Subcutaneous abdominal adipose tissue (tissue), 5 donors: Measurements from ENCODE around the gene TEX9.

Experiments used
- H3K27ac ChIP-seq: one replicate; pipeline ENCODE4 v1.7.0; 2013; ENCODE audit warnings: low read depth, mild to moderate bottlenecking, inconsistent platforms, low read length, moderate library complexity
- H3K27me3 ChIP-seq, 5 donors: one replicate each; pipeline ENCODE4 v1.7.0; 2013; ENCODE audit warnings: low read length in 5 of 5, inconsistent platforms in 1 of 5; ENCODE audit not compliant: control insufficient read depth in 5 of 5, insufficient read depth in 4 of 5
- H3K36me3 ChIP-seq, 5 donors: one replicate each; pipeline ENCODE4 v1.7.0; 2013; ENCODE audit warnings: low read length in 5 of 5; ENCODE audit not compliant: control insufficient read depth in 5 of 5, insufficient read depth in 5 of 5
- H3K4me1 ChIP-seq, 5 donors: one replicate each; pipeline ENCODE4 v1.7.0; 2013; ENCODE audit warnings: low read length in 5 of 5, mild to moderate bottlenecking in 3 of 5, moderate library complexity in 1 of 5; ENCODE audit not compliant: control insufficient read depth in 5 of 5, insufficient read depth in 5 of 5
- H3K4me3 ChIP-seq, 5 donors: one replicate each; pipeline ENCODE4 v1.7.0; 2013; ENCODE audit warnings: low read length in 5 of 5, low read depth in 1 of 5
- H3K9ac ChIP-seq, 5 donors: one replicate each; pipeline ENCODE4 v1.7.0; 2013; ENCODE audit warnings: low read length in 5 of 5, mild to moderate bottlenecking in 4 of 5, moderate library complexity in 3 of 5
- H3K9me3 ChIP-seq, 5 donors: one replicate each; pipeline ENCODE4 v1.7.0; 2013; ENCODE audit warnings: low read length in 5 of 5; ENCODE audit not compliant: control insufficient read depth in 5 of 5
- donor health status: healthy.
- donor health status: healthy.
- donor health status: healthy.
- donor health status: healthy.
- donor health status: healthy.

Gene TEX9

DNA sequence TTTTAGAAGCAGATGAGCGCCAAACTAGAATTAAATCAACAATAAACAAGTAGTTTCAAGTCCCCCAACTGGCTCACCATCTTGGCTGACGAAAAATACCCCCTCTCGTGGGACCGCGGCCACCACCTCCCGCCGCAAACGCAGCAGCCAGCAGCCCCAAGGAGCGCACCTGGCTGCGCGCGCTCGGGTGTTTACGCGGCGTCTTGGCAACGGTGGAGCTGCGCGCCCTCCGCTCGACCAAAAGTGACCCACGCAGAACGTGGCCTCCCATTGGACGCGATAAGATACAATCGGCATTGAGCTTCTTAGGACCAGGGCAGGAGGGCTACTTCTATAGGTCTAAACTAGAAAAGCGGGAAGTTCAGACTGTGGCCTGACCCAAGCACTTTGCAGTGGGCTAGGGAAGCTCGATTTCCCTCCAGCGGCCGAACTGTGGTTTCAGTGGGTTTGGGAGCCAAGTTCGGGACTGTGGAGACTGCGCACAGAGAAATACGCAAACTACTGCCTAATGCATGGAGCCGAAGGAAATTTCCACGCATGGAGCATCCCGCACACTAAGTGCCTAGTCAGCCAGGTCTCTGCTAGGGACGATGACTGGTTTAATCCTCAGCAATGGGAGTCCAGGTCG lies 99.8 kb downstream of the TEX9 start, which contains the start of gene MNS1:
TSS of gene MNS1 (minus strand) at position 245 of the 628 bp plus-strand sequence. CDS start at position 80, 165 bp downstream.
- no peaks in the 10 kb centered on the region for H3K9me3 ChIP-seq
- H3K4me3 ChIP-seq, result peak within 1 kb of the TSS; percentile 75 to 90 (median 88)
- no peak within 1 kb of the TSS for H3K27ac ChIP-seq
- no peaks in the 10 kb centered on the region for H3K27me3 ChIP-seq
- peaks cover 0 to 14% (median 12%) of the 10 kb centered on the region in 5 donors for H3K4me1 ChIP-seq
- peak within 1 kb of the TSS in 4 of 5 donors; percentile 62 to 81 (median 73) for H3K9ac ChIP-seq
- H3K36me3 ChIP-seq, result no peaks in the 10 kb centered on the region

DNA sequence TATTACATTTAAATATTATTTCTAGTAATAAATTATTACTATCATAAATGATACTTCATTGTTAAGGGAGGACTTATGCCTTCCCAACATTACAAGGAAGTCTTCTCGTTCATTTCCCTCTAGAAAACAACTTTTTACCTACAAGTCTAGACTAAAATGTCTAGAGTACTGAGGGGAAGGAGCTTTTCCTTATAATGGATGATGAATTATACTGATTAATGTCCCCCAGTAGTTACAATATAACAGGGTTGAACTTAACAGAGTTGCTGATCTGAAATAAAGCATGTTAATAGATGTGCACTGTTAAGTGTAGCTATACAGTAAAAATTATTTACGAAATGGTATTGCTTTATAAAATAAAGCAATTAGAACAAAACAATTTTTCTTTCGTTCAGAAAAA lies 102.4 kb downstream of the TEX9 start:
- Histone ChIP-seq H3K4me1 (peaks cover 0 to 14% (median 12%) of the 10 kb centered on the region in 5 donors), H3K27ac (no peak overlapping the region), H3K36me3 (no peaks in the 10 kb centered on the region), H3K4me3 (no peak overlapping the region), H3K9ac (no peak overlapping the region), H3K9me3 (no peaks in the 10 kb centered on the region), H3K27me3 (no peaks in the 10 kb centered on the region)

DNA sequence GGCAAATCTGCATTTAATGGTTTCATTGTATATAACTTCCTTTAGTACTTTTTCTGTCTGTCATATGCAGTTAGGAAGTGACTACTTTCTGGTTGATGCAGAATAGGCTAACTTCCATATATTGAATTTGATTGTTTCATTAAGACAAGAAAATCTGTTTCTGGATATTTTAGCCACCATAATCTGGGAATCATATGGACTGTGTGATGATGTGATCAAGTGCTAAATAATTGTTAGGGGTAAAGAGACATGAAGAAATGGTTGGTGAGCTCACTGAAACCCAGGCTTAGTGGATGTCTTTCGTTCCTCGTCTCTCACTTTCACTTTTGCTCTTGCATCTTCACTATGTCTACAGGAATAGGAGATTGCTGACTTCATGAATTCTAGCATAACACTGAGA lies 103.2 kb downstream of the TEX9 start:
- Histone ChIP-seq H3K9me3 (no peaks in the 10 kb centered on the region), H3K9ac (peak overlapping the region in 2 of 5 donors; percentile 11 to 39), H3K27me3 (no peaks in the 10 kb centered on the region), H3K4me1 (peaks cover 0 to 14% (median 12%) of the 10 kb centered on the region in 5 donors), H3K4me3 (peak overlapping the region in 4 of 5 donors; percentile 42 to 57 (median 50)), H3K27ac (no peak overlapping the region), H3K36me3 (no peaks in the 10 kb centered on the region)

DNA sequence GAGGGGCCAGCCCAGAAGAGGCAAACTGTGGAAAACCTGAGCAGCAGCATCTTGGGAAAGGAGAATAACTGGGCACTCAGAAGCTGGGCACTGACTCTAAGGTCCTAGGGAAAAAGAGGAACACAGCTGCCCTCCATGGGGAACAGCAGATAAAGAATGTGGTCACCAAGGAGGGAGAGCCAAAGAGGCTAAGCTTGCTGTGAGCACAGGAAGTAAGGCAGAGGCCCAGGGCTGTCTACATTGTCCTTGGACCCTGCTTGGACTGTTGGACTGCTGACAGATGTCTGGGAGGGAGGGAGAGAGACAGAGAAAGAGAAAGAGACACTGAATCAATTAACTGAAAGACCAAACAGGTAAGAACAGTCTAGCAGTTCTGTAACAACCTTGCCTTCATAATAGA lies 104.3 kb downstream of the TEX9 start:
- Histone ChIP-seq H3K27me3 (no peaks in the 10 kb centered on the region), H3K4me1 (peaks cover 0 to 10% (median 9%) of the 10 kb centered on the region in 5 donors), H3K9ac (no peak overlapping the region), H3K36me3 (no peaks in the 10 kb centered on the region), H3K9me3 (no peaks in the 10 kb centered on the region), H3K27ac (no peak overlapping the region), H3K4me3 (no peak overlapping the region)

DNA sequence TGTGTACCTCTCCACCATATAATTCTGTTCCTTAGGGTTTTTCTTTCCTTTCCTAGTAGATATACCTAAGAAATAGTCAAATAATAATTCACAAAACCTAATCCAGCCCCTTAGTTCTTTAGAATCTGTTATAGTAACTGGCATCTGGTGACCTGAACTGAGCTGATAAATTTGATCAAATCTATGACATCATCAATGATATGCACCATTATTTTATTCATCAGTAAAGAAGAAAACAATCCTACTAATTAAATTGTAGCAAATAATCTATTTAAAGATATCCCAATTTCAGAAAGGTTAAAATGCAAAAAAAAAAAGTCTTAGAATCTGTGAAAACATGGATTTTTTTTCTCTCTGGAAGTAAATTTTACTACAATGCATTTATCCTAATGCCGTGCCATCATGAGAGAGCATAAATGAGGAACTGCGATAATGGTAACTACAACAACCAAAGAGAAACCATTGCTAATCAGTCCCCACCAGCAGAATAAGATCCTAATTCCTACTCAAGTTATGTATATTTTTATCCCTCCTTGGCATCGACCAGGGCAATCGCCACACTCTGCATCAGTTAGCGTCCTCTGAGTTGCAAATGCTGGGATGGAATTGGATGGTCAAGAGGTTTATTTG lies 106.3 kb downstream of the TEX9 start:
- Histone ChIP-seq H3K27me3 (no peaks in the 10 kb centered on the region), H3K36me3 (no peaks in the 10 kb centered on the region), H3K9ac (no peak overlapping the region), H3K4me1 (no peaks in the 10 kb centered on the region), H3K4me3 (no peak overlapping the region), H3K27ac (no peak overlapping the region), H3K9me3 (no peaks in the 10 kb centered on the region)

- H3K36me3 ChIP-seq, result no peaks in the 10 kb centered on the region
- no peaks in the 10 kb centered on the region for H3K4me1 ChIP-seq
- no peaks in the 10 kb centered on the region for H3K9me3 ChIP-seq
- no peak overlapping the region for H3K9ac ChIP-seq
- no peak overlapping the region for H3K4me3 ChIP-seq
- H3K27me3 ChIP-seq, result no peaks in the 10 kb centered on the region
- no peak overlapping the region for H3K27ac ChIP-seq
These were observed 107.1 kb downstream of the TEX9 start for GRCh38 chr15:56472278-56472677.

DNA sequence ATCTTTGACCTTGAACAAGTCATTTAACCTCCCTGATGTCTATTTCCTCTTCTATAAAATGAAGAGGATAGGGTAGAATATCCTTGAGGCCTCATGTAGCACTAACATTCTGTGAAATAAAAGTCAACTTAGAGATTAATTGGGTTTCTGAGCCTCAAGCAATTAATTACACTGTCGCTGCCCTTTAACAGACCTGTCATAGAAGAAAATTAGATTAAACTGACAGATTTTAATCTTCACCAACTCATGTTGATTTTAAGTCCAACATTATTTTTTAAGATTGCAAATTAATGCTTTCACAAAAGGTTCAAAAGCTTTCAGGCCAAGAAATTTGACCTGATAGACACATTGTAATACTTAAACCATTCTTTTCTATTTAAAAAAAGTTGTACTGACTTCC lies 107.8 kb downstream of the TEX9 start:
- Histone ChIP-seq H3K9ac (no peak overlapping the region), H3K4me1 (no peaks in the 10 kb centered on the region), H3K9me3 (no peaks in the 10 kb centered on the region), H3K27me3 (no peaks in the 10 kb centered on the region), H3K36me3 (no peaks in the 10 kb centered on the region), H3K4me3 (no peak overlapping the region), H3K27ac (no peak overlapping the region)

GRCh38 chr15:56475351-56475750 lies 110.1 kb downstream of the TEX9 start:
- Histone ChIP-seq H3K27ac (no peak overlapping the region), H3K36me3 (no peaks in the 10 kb centered on the region), H3K4me3 (no peak overlapping the region), H3K9me3 (no peaks in the 10 kb centered on the region), H3K27me3 (no peaks in the 10 kb centered on the region), H3K4me1 (no peaks in the 10 kb centered on the region), H3K9ac (no peak overlapping the region)
